ENCODE measurements around the gene XPC. TPM values are rescaled to one million over a fixed set of nuclear protein-coding genes. Genes with fewer than 3 reads are reported as not detected.
A peak's percentile ranks its signal among the peaks of the same experiment; 100 is the strongest.

XPC gene
- total RNA-seq, 1 experiment from 2014 or later = 8.6 TPM

- no peak for DNase-seq (ENCODE audit: low spot score)
These were observed 29.8 kb upstream of the XPC start for GRCh38 chr3:14208168-14208567.

GRCh38 chr3:14206548-14207177 lies 28.3 kb upstream of the XPC start:
- no peak for DNase-seq (ENCODE audit: low spot score)

GRCh38 chr3:14204515-14205284 lies 26.3 kb upstream of the XPC start:
- no peak for DNase-seq (ENCODE audit: low spot score)

- peak; percentile 63 for DNase-seq (ENCODE audit: low spot score)
These were observed 25.2 kb upstream of the XPC start for GRCh38 chr3:14203521-14204079.

DNA sequence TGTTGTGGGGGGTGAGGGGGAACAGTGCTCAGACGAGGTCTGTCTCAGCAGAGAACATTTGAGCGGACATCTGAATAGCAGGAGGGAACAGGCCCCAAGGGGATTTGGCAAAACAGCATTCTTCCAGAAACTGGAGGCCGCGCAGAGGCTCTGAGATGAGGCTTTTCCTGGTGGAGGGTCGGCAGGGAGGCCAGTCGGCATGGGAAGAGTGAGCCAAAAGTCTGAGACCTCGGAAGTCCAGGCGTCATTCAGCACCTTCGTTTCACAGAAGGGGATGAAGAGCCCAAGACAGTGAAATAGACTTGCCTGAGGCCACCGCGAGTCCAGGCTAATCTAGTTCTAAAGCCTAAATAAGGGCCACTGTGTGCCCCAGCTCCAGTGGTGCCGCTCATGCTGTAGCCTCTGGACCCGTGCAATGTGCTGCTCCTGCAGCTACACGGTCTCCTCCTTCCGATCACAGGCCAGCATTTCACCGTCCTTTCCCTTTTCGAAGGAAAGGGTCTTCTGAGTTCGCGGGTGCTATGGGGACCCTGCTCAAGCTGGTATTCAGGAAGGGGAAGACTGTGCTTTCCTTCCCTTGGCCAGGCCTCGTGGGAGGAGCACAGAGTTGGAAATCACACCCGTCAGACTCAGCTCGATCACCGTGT lies 24.6 kb upstream of the XPC start:
- DNase-seq (ENCODE audit: low spot score) = no peak

DNA sequence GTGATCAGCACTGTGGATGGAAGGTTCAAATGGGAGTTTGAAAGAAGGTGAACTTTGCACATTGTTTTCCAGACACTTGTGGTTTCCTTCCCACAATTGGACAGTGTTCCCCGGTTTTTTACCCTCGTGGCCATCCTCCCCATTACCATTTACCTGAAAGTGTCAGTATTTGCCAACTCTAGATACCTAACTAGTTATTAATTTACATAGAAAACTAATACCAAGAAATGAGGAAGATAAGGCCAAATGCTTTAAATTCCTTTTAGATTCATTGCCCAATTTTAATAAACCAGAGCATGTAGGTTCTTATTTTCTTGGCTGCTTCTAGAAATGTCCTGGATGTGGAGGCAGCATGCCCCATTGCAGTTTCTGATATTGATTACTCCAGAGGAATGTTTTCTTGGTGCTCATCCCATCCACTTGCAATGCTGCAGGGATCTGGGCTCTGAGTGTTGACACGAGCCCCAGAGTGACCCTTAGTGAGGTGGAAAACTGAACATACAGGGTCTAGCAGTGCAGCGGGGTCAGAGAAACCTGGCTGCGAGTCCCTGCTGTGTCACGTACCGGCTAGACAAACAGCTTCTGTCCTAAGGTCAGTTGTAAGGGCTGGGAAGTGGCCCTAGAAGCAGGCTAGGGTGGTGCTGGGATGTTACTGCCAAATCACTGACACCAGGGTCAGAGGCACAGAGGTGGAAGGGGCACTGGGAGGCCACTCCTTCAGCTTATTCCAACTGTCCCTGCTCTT lies 23.7 kb upstream of the XPC start:
- DNase-seq (ENCODE audit: low spot score) = no peak

GRCh38 chr3:14200841-14201240 lies 22.4 kb upstream of the XPC start:
- DNase-seq (ENCODE audit: low spot score) = no peak

DNA sequence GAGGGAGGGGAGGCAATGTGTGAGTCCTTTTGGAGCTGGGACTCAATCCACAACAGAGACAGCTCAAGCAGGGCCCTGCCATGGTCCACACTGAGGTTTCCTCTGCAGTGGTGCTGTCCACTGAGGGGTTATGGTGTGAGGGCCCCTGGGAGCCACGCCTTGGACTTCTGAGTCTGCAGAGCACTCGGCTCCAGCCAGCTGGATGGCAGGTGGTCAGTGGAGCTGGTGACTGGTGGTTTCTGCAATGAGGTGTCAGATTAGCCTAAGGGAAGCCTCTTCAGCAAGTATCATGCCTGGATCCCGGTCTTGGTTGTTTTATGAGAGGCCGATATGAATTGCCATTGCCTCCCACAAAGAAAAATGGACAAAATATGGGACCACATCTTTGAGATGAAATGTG lies 21.9 kb upstream of the XPC start:
- no peak for DNase-seq (ENCODE audit: low spot score)

DNA sequence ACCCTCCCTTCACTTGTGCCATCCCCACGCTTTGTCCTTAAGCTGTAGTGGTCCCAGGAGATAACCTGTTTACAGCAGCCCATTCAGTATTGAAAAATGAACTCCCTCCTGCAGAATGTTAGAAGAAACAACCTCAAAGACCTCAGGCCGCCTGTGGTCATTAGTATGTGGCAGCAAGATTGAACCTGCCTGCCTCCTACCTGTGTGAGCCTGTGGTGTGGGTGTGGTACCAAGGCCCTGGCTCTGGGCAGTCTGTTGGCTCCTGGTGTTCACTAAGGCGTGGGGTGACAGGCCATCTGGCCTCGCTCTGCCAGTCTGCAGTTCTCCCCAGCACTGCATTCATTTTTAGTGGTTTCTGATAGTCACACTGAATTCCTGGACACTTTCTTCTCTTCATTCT lies 21.2 kb upstream of the XPC start:
- no peak for DNase-seq (ENCODE audit: low spot score)

GRCh38 chr3:14194865-14195264 lies 16.5 kb upstream of the XPC start:
- DNase-seq (ENCODE audit: low spot score) = no peak

GRCh38 chr3:14188041-14188754 lies 9.8 kb upstream of the XPC start:
- DNase-seq (ENCODE audit: low spot score) = no peak

GRCh38 chr3:14186854-14187458 lies 8.6 kb upstream of the XPC start:
- DNase-seq (ENCODE audit: low spot score) = no peak

DNA sequence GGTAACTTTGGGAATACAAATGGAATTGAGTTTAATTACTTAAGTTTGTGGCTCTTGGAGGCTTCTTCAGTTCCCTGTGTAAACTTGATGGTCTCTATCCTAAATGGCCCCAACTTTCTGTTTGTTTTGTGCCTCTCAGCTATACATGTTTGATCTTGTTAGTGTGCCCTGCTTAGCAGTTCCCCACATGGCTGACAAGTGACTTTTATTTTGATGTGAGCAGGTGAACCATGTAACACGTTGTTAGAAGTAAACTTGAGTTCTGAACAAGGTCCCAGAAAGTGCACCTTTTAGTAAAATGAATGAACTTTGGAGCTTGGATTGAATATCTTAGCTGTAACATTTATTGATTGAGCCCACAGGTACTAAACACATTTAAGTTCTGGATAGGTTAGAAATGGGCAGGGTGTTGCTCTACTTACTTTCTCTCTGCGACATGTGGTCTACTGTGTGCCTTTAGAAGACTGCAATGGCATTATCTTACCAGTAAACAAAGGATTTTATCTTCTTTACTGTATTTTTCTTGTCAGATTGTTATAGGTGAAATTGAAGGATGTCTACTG lies 4.7 kb upstream of the XPC start:
- no peak for DNase-seq (ENCODE audit: low spot score)

DNA sequence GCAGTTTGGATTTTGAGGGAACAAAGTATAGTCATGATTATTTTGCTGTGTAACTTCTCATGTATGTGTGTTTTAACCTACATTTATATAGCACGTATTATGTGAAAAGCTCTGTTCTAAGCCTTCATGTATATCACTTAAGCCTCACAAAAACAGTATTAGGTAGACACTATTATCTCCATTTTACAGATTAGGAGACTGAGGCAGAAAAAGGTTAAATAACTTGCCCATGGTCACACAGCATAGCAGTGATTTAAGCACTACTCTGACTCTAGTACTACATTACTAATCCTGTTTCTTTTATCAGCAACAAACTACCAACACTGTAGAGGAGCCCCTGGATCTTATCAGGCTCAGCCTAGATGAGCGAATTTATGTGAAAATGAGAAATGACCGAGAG lies 2.9 kb upstream of the XPC start:
- no peak for DNase-seq (ENCODE audit: low spot score)

DNA sequence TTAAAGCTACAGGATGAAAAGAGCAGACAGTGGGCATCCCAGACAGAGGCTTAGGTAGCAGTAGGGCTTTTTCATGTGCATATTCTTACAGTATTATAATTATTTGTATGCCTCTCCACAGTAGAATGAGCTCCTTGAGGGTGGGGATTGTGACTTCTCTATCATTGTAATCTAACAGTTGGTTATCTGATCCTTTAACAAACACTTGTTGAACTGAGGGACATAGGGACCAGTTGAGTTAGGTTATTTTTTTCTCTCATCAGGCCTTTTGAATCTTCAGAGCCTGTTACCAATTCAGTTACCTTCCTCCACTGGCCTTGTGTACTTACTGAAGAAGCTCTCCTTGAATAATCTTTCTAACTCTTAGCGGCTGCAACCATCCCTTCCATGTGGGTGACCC lies 1.4 kb upstream of the XPC start:
- DNase-seq (ENCODE audit: low spot score) = no peak

GRCh38 chr3:14179114-14179465 lies 689 bp upstream of the XPC start:
- peak; percentile 13 for DNase-seq (ENCODE audit: low spot score)

DNA sequence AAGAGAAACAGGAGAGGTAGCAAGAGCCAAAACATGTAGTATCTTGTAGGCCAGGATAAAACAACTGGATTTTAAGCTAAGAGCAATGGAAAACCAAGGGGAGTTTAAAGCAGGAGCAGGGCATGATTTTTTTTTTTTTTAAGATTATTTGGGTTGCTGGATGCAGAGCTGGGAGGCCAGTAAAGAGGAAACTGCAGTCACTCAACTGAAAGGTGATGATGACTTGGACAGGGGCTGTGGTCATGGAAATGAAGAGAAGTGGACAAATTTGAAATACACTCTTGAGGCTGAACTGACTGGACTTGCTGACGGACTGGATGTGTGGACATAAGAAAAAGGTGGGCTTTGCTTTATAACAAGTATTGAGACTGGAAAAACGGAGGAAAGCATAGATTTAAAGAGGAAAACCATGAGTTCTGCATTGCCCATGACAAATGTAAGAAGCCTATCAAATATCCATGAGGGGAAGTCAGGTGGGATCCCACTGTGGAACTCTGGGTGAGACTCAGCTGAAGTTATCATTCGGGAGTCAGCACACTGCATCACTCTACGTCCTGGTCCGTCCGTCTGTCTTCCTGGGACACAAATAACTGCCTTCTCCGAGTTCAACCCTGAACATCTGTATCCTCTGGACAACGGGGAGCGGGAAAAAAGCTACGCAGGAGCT lies 688 bp downstream of the XPC start:
- peak; percentile 3 for DNase-seq (ENCODE audit: low spot score)

DNA sequence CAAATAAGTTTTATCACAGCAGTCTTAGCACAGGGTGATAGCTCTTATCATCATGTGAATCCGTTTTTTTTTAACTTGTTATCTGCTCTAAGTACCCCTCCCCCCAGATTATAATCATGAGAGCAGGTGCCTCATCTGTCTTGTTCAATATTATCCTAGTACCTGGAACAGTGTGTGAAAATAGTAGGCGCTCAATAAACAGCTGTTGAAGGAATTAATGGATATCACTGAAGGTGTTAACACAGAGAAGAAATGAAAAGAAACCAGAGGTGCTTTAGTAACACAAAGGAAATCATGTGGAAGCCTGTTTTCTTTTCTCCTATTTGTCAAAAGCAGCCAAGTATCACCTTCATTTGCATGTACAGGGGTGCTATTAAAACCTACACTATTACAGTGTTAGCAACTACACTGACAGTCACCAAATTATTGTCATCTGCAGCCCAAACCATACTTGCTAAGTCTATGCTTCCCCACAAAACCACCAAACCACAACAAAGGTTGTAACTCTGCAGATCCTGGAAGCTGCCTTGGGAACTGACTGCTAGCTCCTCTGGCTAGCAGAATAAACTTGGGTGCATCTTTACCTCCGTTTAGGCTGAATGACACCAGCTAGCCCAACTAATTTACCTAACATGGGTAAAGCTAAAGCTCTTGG lies 2.9 kb downstream of the XPC start:
- DNase-seq (ENCODE audit: low spot score) = no peak

- DNase-seq (ENCODE audit: low spot score) = no peak
These were observed 3.9 kb downstream of the XPC start for GRCh38 chr3:14174483-14174882.

Data from HT-29 (cell line).